K562 (cell line): ENCODE results near the gene ADGRA3. TPM values are rescaled to one million over a fixed set of nuclear protein-coding genes. Genes with fewer than 3 reads are reported as not detected.
A peak's percentile ranks its signal among the peaks of the same experiment; 100 is the strongest.

Experiments
- ATAC-seq: fragments of 200-7000 bp; cut with Tn5 transposase; 3 replicates; pipeline ENCODE4 v1.9.1; 2020; ENCODE audit warnings: moderate library complexity
- BruUV-seq: library from RNA; stranded (reverse); fragments of 400-500 nt; replicated peaks from 2 replicates; lab custom pipeline; 2021; lab: Mats Ljungman, UMichigan
- CTCF ChIA-PET: fragments of 300-600 bp; formaldehyde crosslinking; extraction: SDS; loops from one replicate; lab custom pipeline; 2021; ENCODE audit warnings: low intra/inter-chr PET ratio; lab: Yijun Ruan, JAX
- POLR2A ChIA-PET: fragments of 300-600, 350-650 bp; sonication (Branson Sonifier 250); formaldehyde crosslinking; extraction: SDS; loops from one replicate; lab custom pipeline; 2021; ENCODE audit warnings: antibody characterized with exemption, inconsistent platforms; lab: Yijun Ruan, JAX
- DNase-seq, 4 experiments: peaks; one replicate each; pipeline versions ENCODE4 v3.0.0 to v3.0.0-alpha.2; 2011 to 2018; ENCODE audit warnings: low spot score in 3 of 4, mixed read lengths in 3 of 4; ENCODE audit errors: extremely low read depth in 1 of 4
- FAIRE-seq: peaks from 2 replicates; lab custom pipeline; 2011; peaks lifted over from hg19 to GRCh38; lab: Jason Lieb, UNC
- H2AFZ ChIP-seq: 2 replicates; pipeline ENCODE4 v1.6.0; 2011; ENCODE audit warnings: low read depth, low read length, control low read depth, inconsistent platforms
- H3K27ac ChIP-seq: fragments of 200-600 bp; 3 replicates; pipeline ENCODE4 v1.8.0; 2011; ENCODE audit warnings: low read depth, mild to moderate bottlenecking, control low read depth, inconsistent platforms, low read length, moderate library complexity, mixed read lengths; ENCODE audit errors: extremely low read depth
- H3K27me3 ChIP-seq, 2 experiments: fragments of 300-600 bp in 1 of 2; 2 replicates in 1 of 2; 3 replicates in 1 of 2; pipeline versions ENCODE4 v1.6.0 to v1.8.0; 2011; ENCODE audit warnings: inconsistent platforms in 2 of 2, low read length in 2 of 2, mild to moderate bottlenecking in 1 of 2, mixed read lengths in 1 of 2, moderate library complexity in 1 of 2; ENCODE audit not compliant: control insufficient read depth in 2 of 2, insufficient read depth in 2 of 2
- H3K36me3 ChIP-seq: fragments of 300-600 bp; 3 replicates; pipeline ENCODE4 v1.8.0; 2011; ENCODE audit warnings: mild to moderate bottlenecking, low read length, inconsistent platforms; ENCODE audit not compliant: control insufficient read depth, insufficient read depth
- H3K4me1 ChIP-seq, 2 experiments: fragments of 200-600 bp in 1 of 2; replicated peaks in 1 of 2; 2 replicates in 1 of 2; 3 replicates in 1 of 2; pipeline versions ENCODE4 v1.5.1 to v1.8.0; 2011; ENCODE audit warnings: inconsistent platforms in 2 of 2, low read length in 2 of 2, mild to moderate bottlenecking in 1 of 2, mixed read lengths in 1 of 2, moderate library complexity in 1 of 2; ENCODE audit not compliant: control insufficient read depth in 2 of 2, insufficient read depth in 2 of 2
- H3K4me2 ChIP-seq: 2 replicates; pipeline ENCODE4 v1.6.1; 2011; ENCODE audit warnings: low read length, control low read depth, inconsistent platforms, mixed read lengths; ENCODE audit not compliant: insufficient read depth
- H3K4me3 ChIP-seq: fragments of 200-600 bp; sonication (generic), shearing (Covaris generic); 2 replicates; pipeline ENCODE4 v1.5.1; 2016; ENCODE audit warnings: control low read depth, inconsistent platforms
- H3K79me2 ChIP-seq: fragments of 200-600 bp; 3 replicates; pipeline ENCODE4 v1.8.0; 2011; ENCODE audit warnings: low read length, inconsistent platforms; ENCODE audit not compliant: control insufficient read depth, insufficient read depth
- H3K9ac ChIP-seq, 2 experiments: 2 replicates each; pipeline versions ENCODE4 v1.6.0 to v1.6.1; 2011; ENCODE audit warnings: low read depth in 2 of 2, low read length in 2 of 2, control low read depth in 1 of 2, inconsistent platforms in 1 of 2, mild to moderate bottlenecking in 1 of 2, mixed read lengths in 1 of 2; ENCODE audit not compliant: insufficient read depth in 1 of 2
- H3K9me1 ChIP-seq: one replicate; pipeline ENCODE4 v1.6.0; 2011; ENCODE audit warnings: inconsistent platforms, mild to moderate bottlenecking, low read length, moderate library complexity; ENCODE audit not compliant: control insufficient read depth, insufficient read depth
- H3K9me3 ChIP-seq: replicated peaks from 2 replicates; pipeline ENCODE4 v1.5.1; 2011; ENCODE audit warnings: low read depth, low read length, inconsistent platforms; ENCODE audit not compliant: control insufficient read depth, insufficient read depth
- H4K20me1 ChIP-seq: replicated peaks from 2 replicates; pipeline ENCODE4 v1.6.1; 2011; ENCODE audit warnings: low read length, inconsistent platforms, mixed read lengths; ENCODE audit not compliant: control insufficient read depth, insufficient read depth
- BRD4 ChIP-seq: fragments of 200-600 bp; sonication (generic); IDR thresholded peaks from 2 replicates; pipeline ENCODE4 v1.6.1; 2017; ENCODE audit warnings: inconsistent platforms
- HNRNPH1 ChIP-seq: fragments of 200-400 bp; formaldehyde crosslinking; optimal IDR thresholded peaks from 2 replicates; pipeline ENCODE3; 2017; ENCODE audit warnings: low read depth, mild to moderate bottlenecking, low read length, moderate library complexity
- STAT5B ChIP-seq: fragments of 250-450 bp; sonication (Bioruptor Pico); IDR thresholded peaks from 2 replicates; pipeline ENCODE4 v1.8.0; 2021; ENCODE audit warnings: mild to moderate bottlenecking, inconsistent platforms
- TOE1 ChIP-seq, 2 experiments: fragments of 450-650 bp in 1 of 2; sonication (generic) in 1 of 2; formaldehyde crosslinking in 1 of 2; IDR thresholded peaks; 2 replicates each; pipeline versions ENCODE4 v1.7.1 to v1.8.0; 2016 to 2022; ENCODE audit warnings: borderline replicate concordance in 2 of 2, mild to moderate bottlenecking in 2 of 2, antibody characterized with exemption in 1 of 2, inconsistent platforms in 1 of 2, low read depth in 1 of 2, missing genetic modification reagents in 1 of 2, moderate library complexity in 1 of 2
- TRIM24 ChIP-seq, 2 experiments: fragments of 450-650 bp; IDR thresholded peaks; 2 replicates each; pipeline ENCODE4 v1.6.1; 2016
- ZNF316 ChIP-seq: fragments of 450-650 bp; IDR thresholded peaks from 2 replicates; pipeline ENCODE4 v1.6.1; 2016
- ZNF589 ChIP-seq: fragments of 200-800 bp; sonication (Bioruptor generic); IDR thresholded peaks from 2 replicates; pipeline ENCODE4 v1.6.1; 2016; ENCODE audit warnings: low read depth, missing genetic modification characterization, missing compliant biosample characterization
- WGBS: fragments of 100-300 bp; shearing (Covaris generic); methylation state at CpG from one replicate; pipeline ENCODE4 v1.1.6; 2016; ENCODE audit warnings: low coverage, mixed read lengths; ENCODE audit not compliant: insufficient coverage; ENCODE audit errors: missing lambda C conversion rate; 5-methylcytosine and 5-hydroxymethylcytosine counted together
- in situ Hi-C: fragments of 300-500 bp; cut with MboI; formaldehyde crosslinking; loops from 4 replicates; pipeline ENCODE4 v1.15.0; 2018; ENCODE audit warnings: inconsistent platforms, mixed read lengths
- intact Hi-C: fragments of 100-400 bp; cut with micrococcal nuclease; formaldehyde crosslinking; loops from 2 replicates; pipeline ENCODE4 v1.14.2; 2022
- polyA plus RNA-seq, 8 experiments: library from polyadenylated mRNA; depleted of rRNA in 4 of 8; stranded (reverse) in 5 of 8; unstranded in 3 of 8; fragments of >200 nt; fragmentation: Nextera tagmentation in 2 of 8; fragmentation: Illumina TruSeq in 1 of 8; extraction: Ambion mirVana in 2 of 8; extraction: Trizol in 1 of 8; gene quantifications; 2 replicates each; pipeline versions ENCODE4 v1.2.1 to v1.2.3, GENCODE V29; 2011 to 2014; ENCODE audit warnings: inconsistent platforms in 1 of 8, missing spikeins in 1 of 8
- total RNA-seq, 7 experiments: library from RNA; depleted of rRNA in 6 of 7; stranded (reverse); fragments of >200 nt in 6 of 7; fragmentation: Illumina TruSeq in 2 of 7; extraction: Trizol in 2 of 7; gene quantifications; 2 replicates each; pipeline versions ENCODE4 v1.2.1 to v1.2.3, GENCODE V29; 2011 to 2021; ENCODE audit warnings: low replicate concordance in 1 of 7
- TF ChIP-seq, protein P1 (sequence below): fragments of 150-350 bp; IDR thresholded peaks from 2 replicates; pipeline ENCODE4 v1.6.1; 2014; ENCODE audit warnings: low read depth, mild to moderate bottlenecking, low read length, borderline replicate concordance
- TF ChIP-seq, protein P2 (sequence below): sonication (generic); formaldehyde crosslinking; IDR thresholded peaks from 2 replicates; pipeline ENCODE4 v1.8.1; 2023; ENCODE audit warnings: mild to moderate bottlenecking, missing genetic modification reagents

The ADGRA3 gene
- total and polyA plus RNA-seq, 9 of the 15 experiments (the other 6 are each of a cell fraction or from before 2014, with no cell fraction given) = 0.06 to 2.3 (median 0.27) TPM; not detected in 3

DNA sequence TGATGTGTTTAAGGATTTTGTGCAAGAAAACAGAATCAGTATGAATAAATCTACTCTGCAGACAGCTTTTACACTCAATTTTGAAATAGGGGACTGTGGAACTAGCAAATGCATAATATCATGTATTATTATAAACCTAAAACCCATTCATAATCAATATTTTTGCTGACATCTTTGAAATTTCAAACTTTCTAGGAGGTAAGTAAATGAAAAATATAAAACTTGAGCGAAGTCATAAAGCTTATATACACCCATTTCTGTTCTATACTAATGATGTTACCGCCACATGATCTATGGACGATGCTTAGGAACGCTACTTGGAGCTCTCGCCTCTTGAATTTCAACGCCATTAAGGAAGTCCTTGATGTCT is 38.1 kb downstream of the ADGRA3 start:
- Histone ChIP-seq H3K9me1 (no peaks in the 10 kb centered on the region), H3K4me2 (no peak overlapping the region), H2AFZ (no peak overlapping the region), H3K9ac (no peak overlapping the region), H3K27ac (no peak overlapping the region), H3K9me3 (no peaks in the 10 kb centered on the region), H3K27me3 (no peaks in the 10 kb centered on the region), H3K79me2 (no peaks in the 10 kb centered on the region)
- in situ Hi-C loops = no loop called here
- no peak for ATAC-seq
- POLR2A ChIA-PET = interaction anchor here (0.7 kb wide), 1 partner anchor 15 kb away, joined by 4 read pairs; no protein-coding TSS in a partner anchor
- no TSS peak for BruUV-seq
- CTCF ChIA-PET = no interaction called here
- intact Hi-C loops = no loop called here
- FAIRE-seq = no peak
- DNase-seq = no peak
- TF ChIP-seq ZNF589 (CRISPR knock-in tag) = no peak
- TF ChIP-seq ZNF316 = peak; percentile 18; the same call in 1 of the 2 replicates
- TF ChIP-seq, all 486 proteins: peak for 1
- no peak overlapping the region for H3K4me3 ChIP-seq
- H3K4me1 ChIP-seq = no peaks in the 10 kb centered on the region
- H4K20me1 ChIP-seq = no peaks in the 10 kb centered on the region
- H3K36me3 ChIP-seq = no peaks in the 10 kb centered on the region
- WGBS = 0% methylated on average over 6 of the region's 6 CpGs

GRCh38 chr4:22477136-22477812 is 38.6 kb downstream of the ADGRA3 start:
- no peak for DNase-seq
- no peaks in the 10 kb centered on the region for H3K4me1 ChIP-seq
- under 1% methylated on average over 8 of the region's 8 CpGs for WGBS
- no peaks in the 10 kb centered on the region for H3K9me3 ChIP-seq
- H3K27me3 ChIP-seq = no peaks in the 10 kb centered on the region
- ChIA-PET POLR2A (interaction anchor here (0.7 kb wide), 1 partner anchor 15 kb away, joined by 4 read pairs; no protein-coding TSS in a partner anchor), CTCF (no interaction called here)
- no peak overlapping the region for H2AFZ ChIP-seq
- intact Hi-C loops (no loop called here), in situ Hi-C loops (no loop called here)
- ATAC-seq = no peak
- H3K4me2 ChIP-seq = no peak overlapping the region
- no peak overlapping the region for H3K9ac ChIP-seq
- no peaks in the 10 kb centered on the region for H4K20me1 ChIP-seq
- no peaks in the 10 kb centered on the region for H3K9me1 ChIP-seq
- H3K36me3 ChIP-seq = no peaks in the 10 kb centered on the region
- no peak overlapping the region for H3K27ac ChIP-seq
- no peak overlapping the region for H3K4me3 ChIP-seq
- H3K79me2 ChIP-seq = no peaks in the 10 kb centered on the region
- BruUV-seq = no TSS peak
- no peak for FAIRE-seq
- TF ChIP-seq, protein P1, sequence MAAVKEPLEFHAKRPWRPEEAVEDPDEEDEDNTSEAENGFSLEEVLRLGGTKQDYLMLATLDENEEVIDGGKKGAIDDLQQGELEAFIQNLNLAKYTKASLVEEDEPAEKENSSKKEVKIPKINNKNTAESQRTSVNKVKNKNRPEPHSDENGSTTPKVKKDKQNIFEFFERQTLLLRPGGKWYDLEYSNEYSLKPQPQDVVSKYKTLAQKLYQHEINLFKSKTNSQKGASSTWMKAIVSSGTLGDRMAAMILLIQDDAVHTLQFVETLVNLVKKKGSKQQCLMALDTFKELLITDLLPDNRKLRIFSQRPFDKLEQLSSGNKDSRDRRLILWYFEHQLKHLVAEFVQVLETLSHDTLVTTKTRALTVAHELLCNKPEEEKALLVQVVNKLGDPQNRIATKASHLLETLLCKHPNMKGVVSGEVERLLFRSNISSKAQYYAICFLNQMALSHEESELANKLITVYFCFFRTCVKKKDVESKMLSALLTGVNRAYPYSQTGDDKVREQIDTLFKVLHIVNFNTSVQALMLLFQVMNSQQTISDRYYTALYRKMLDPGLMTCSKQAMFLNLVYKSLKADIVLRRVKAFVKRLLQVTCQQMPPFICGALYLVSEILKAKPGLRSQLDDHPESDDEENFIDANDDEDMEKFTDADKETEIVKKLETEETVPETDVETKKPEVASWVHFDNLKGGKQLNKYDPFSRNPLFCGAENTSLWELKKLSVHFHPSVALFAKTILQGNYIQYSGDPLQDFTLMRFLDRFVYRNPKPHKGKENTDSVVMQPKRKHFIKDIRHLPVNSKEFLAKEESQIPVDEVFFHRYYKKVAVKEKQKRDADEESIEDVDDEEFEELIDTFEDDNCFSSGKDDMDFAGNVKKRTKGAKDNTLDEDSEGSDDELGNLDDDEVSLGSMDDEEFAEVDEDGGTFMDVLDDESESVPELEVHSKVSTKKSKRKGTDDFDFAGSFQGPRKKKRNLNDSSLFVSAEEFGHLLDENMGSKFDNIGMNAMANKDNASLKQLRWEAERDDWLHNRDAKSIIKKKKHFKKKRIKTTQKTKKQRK = no peak
- no peak for TF ChIP-seq TRIM24 (IDR thresholded peaks at IDR 0.05)
- TF ChIP-seq HNRNPH1 = no peak
- no peak for TF ChIP-seq STAT5B (CRISPR knock-in tag)
- TF ChIP-seq, protein P2, sequence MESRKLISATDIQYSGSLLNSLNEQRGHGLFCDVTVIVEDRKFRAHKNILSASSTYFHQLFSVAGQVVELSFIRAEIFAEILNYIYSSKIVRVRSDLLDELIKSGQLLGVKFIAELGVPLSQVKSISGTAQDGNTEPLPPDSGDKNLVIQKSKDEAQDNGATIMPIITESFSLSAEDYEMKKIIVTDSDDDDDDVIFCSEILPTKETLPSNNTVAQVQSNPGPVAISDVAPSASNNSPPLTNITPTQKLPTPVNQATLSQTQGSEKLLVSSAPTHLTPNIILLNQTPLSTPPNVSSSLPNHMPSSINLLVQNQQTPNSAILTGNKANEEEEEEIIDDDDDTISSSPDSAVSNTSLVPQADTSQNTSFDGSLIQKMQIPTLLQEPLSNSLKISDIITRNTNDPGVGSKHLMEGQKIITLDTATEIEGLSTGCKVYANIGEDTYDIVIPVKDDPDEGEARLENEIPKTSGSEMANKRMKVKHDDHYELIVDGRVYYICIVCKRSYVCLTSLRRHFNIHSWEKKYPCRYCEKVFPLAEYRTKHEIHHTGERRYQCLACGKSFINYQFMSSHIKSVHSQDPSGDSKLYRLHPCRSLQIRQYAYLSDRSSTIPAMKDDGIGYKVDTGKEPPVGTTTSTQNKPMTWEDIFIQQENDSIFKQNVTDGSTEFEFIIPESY (CRISPR knock-in tag) = no peak
- TF ChIP-seq TOE1 (IDR thresholded peaks at IDR 0.05; ENCODE audit: borderline replicate concordance) = no peak
- no peak for TF ChIP-seq TOE1 (CRISPR knock-in tag; IDR thresholded peaks at IDR 0.05; ENCODE audit: borderline replicate concordance, low read depth)
- TF ChIP-seq BRD4 = no peak
